Measurements from ENCODE around the gene STK32A. TPM values are rescaled to one million over a fixed set of nuclear protein-coding genes. Genes with fewer than 3 reads are reported as not detected.

The STK32A gene
- polyA plus RNA-seq, 1 experiment, result 1.2 TPM

DNA sequence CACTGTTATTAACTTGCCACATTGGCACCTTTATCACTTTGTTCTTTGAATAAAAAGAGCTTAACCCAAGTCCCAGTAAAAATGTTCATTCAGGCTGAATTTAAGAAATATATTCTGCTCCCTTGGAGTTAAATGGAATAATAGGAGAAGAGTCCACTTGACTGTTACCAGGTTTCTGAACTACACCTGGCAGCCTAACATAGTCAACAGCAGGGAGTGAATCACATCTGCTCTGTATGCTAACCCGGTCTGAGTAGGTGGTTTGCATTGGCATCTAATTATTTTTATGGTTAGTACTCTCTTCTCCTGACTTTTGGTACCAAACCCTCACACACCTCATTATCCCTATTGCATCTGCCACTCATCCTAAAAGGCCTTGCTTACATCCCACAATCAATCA lies 86.7 kb downstream of the STK32A start:
- Histone ChIP-seq H3K4me3 (ENCODE audit: low read depth, low read length) (no peak overlapping the region), H3K36me3 (ENCODE audit: control insufficient read depth, insufficient read depth, low read length) (no peaks in the 10 kb centered on the region), H3K27me3 (ENCODE audit: control insufficient read depth, insufficient read depth, low read length) (no peaks in the 10 kb centered on the region)
- no peak for DNase-seq (ENCODE audit: low read depth)
- ChIA-PET POLR2A (no interaction called here), CTCF (no interaction called here)
- TF ChIP-seq, protein P1, sequence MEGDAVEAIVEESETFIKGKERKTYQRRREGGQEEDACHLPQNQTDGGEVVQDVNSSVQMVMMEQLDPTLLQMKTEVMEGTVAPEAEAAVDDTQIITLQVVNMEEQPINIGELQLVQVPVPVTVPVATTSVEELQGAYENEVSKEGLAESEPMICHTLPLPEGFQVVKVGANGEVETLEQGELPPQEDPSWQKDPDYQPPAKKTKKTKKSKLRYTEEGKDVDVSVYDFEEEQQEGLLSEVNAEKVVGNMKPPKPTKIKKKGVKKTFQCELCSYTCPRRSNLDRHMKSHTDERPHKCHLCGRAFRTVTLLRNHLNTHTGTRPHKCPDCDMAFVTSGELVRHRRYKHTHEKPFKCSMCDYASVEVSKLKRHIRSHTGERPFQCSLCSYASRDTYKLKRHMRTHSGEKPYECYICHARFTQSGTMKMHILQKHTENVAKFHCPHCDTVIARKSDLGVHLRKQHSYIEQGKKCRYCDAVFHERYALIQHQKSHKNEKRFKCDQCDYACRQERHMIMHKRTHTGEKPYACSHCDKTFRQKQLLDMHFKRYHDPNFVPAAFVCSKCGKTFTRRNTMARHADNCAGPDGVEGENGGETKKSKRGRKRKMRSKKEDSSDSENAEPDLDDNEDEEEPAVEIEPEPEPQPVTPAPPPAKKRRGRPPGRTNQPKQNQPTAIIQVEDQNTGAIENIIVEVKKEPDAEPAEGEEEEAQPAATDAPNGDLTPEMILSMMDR (IDR thresholded peaks at IDR 0.05; ENCODE audit: insufficient read depth, low read depth, low read length), result no peak

DNA sequence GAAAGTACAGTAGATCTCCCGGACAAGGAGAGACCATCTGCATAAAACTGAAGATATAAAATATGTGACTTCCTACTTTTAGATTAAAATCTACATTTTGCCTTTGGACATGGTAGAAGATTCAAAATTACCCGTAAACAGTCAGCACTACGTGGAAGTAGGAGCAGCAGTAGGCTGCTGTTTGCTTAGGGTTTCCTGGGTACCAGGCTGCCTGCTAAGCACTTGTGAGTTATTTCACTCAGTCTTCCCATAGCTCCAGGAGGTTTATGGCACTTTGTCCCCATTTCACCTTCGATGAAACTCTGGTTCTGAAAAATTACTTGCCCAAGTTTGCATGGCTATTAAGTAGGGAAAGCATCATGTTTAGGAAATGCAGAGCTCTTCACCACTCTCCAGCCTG lies 92.6 kb downstream of the STK32A start:
- Histone ChIP-seq H3K4me3 (ENCODE audit: low read depth, low read length) (no peak overlapping the region), H3K27me3 (ENCODE audit: control insufficient read depth, insufficient read depth, low read length) (peaks cover 3% of the 10 kb centered on the region; the same call in 1 of the 2 replicates), H3K36me3 (ENCODE audit: control insufficient read depth, insufficient read depth, low read length) (no peaks in the 10 kb centered on the region)
- TF ChIP-seq, protein P1 (IDR thresholded peaks at IDR 0.05; ENCODE audit: insufficient read depth, low read depth, low read length), result no peak
- DNase-seq (ENCODE audit: low read depth), result no peak
- ChIA-PET POLR2A (no interaction called here), CTCF (interaction anchor here (1.2 to 1.4 kb wide), 3 partner anchors 12 to 231 kb away, joined by 3 read pairs; no protein-coding TSS in a partner anchor)

DNA sequence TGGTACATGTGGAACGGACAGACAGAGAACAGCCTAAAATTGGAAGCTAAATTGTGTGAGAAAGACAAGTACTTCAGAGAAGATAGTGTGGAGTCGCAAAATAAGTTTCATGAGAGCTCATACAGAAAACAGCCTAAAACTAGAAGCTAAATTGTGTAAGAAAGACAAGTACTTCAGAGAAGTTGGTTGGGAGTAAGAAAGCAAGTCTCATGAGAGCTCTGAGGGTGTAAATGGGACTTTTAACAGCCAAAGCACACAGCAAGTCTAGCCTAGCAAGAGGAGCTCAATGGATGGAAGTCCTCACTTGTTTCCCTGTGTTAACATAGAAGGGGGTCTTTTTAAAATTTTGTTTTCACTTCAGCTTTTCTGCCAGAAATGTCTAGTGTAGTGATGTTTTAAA lies 93.1 kb downstream of the STK32A start:
- CTCF ChIA-PET, result interaction anchor here (1.2 to 1.3 kb wide), 2 partner anchors 16 to 231 kb away, joined by 3 read pairs; no protein-coding TSS in a partner anchor
- H3K4me3 ChIP-seq (ENCODE audit: low read depth, low read length), result no peak overlapping the region
- H3K36me3 ChIP-seq (ENCODE audit: control insufficient read depth, insufficient read depth, low read length), result no peaks in the 10 kb centered on the region
- DNase-seq (ENCODE audit: low read depth), result no peak
- TF ChIP-seq, protein P1 (IDR thresholded peaks at IDR 0.05; ENCODE audit: insufficient read depth, low read depth, low read length), result no peak
- peaks cover 3% of the 10 kb centered on the region; the same call in 1 of the 2 replicates for H3K27me3 ChIP-seq (ENCODE audit: control insufficient read depth, insufficient read depth, low read length)
- POLR2A ChIA-PET, result no interaction called here

DNA sequence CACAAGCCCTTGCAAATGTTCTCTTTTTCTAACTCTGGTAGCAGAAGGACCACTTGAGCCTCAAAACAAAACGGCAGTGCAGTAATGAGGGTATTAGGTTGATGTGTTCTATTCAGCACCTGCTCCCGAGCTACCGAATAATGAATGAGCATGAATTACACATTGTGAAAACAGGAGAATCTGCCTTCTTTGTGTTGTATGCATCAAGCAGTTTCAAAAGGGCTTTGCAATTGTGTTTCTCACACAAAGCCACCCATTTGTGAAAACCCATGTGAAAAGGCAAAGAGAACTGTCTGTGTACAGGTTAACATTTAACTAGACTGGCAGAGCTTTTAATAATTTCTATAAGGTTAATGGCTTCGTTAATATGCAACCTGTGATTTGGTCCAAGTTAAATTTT lies 97.8 kb downstream of the STK32A start:
- POLR2A ChIA-PET, result no interaction called here

DNA sequence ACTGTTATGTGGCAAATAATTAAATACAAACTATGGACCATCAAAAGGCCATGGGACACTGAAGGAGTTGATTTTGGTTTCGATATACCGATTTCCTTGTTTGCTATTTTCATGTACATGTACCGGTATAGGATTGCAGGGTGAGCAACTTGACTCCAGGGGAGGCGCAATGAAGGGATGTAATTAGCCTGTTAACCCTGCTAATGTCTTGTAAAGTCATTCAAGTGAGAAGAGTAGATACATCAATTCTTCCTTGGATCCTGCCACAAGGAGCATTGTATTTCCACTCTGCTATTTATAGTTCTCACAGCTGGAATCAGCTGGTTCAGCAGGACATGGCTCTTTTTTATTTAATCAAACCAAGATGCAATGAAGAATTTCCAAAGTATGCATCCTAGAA lies 102.0 kb downstream of the STK32A start:
- ChIA-PET CTCF (no interaction called here), POLR2A (no interaction called here)
- TF ChIP-seq, protein P1 (IDR thresholded peaks at IDR 0.05; ENCODE audit: insufficient read depth, low read depth, low read length), result no peak
- Histone ChIP-seq H3K27me3 (ENCODE audit: control insufficient read depth, insufficient read depth, low read length) (no peaks in the 10 kb centered on the region), H3K36me3 (ENCODE audit: control insufficient read depth, insufficient read depth, low read length) (no peaks in the 10 kb centered on the region), H3K4me3 (ENCODE audit: low read depth, low read length) (no peak overlapping the region)
- no peak for DNase-seq (ENCODE audit: low read depth)

More for the DNA sequence above, 97.8 kb downstream of the STK32A start:
- TF ChIP-seq, protein P1 (IDR thresholded peaks at IDR 0.05; ENCODE audit: insufficient read depth, low read depth, low read length), result no peak
- Histone ChIP-seq H3K27me3 (ENCODE audit: control insufficient read depth, insufficient read depth, low read length) (peaks cover 3% of the 10 kb centered on the region; the same call in 1 of the 2 replicates), H3K36me3 (ENCODE audit: control insufficient read depth, insufficient read depth, low read length) (no peaks in the 10 kb centered on the region), H3K4me3 (ENCODE audit: low read depth, low read length) (no peak overlapping the region)
- CTCF ChIA-PET, result interaction anchor here (0.8 to 1.5 kb wide), 2 partner anchors 10 to 144 kb away, joined by 4 to 5 read pairs; no protein-coding TSS in a partner anchor
- DNase-seq (ENCODE audit: low read depth), result no peak

Measured in BJ (cell line).